Measurements from ENCODE around the gene CP.
A peak's percentile ranks its signal among the peaks of the same experiment; 100 is the strongest.

Gene CP

DNA sequence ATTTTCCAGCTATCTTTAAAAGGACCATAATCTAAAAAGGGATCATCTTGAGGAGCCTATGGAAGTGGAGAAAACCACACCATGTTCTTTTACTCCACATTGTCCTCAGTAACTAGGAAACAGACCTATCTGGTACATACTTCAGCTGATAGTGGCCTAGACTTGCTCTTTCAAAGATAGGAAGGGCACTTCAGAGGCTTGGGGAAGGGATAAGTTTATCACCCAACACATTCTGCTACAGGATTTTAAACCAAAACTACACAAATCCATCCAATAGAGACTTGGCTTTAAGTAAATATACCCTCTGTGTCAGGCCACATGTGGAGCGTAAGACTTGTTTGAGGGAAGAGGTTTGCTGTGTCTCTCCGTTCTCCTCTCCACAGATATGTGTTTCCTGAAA lies 35.4 kb downstream of the CP start:
- DNase-seq (ENCODE audit: low read depth, low spot score), result no peak

DNA sequence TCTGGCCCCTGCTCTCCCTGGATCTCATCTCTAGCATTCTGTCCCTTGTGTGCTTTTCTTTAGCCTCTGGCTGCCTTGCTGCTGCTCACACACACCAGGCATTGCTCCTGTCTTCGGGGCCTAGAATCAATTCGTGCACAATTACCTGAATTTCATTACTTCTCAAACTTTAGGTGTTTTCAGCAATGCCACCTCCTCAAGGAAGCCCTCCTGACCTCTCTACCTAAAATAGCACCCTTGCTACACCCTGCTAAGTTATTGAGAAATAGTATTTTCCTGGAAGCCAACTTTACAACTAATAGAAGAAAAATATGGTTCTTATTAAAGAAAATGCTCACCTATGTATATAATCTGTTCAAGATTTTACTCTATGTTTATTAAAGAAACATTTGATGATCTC lies 40.4 kb downstream of the CP start:
- DNase-seq (ENCODE audit: low read depth, low spot score), result no peak

DNA sequence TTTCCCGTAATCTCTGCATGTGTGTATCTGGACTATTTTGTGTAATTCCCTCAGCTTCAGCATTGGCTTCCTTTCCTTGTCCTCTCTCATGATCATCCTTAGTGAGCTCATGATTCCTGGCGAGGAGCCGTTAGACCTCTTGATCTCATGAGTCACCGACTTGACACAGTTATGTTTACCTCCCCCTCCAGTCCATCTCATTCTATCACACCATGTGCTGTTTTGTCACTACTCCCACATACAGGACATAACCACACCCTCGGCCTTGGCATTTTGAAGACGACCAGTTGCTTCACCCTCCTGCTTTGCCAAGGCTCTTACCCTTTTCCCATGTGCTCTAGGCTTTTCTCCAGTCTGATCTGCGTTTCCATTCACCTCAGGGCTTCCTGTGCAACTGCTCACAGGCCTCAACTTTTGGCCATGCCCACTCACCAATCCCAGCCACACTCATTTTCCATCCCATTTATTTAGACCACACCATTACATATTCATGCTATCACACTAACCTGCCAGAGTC lies 41.5 kb downstream of the CP start:
- no peak for DNase-seq (ENCODE audit: low read depth, low spot score)

DNA sequence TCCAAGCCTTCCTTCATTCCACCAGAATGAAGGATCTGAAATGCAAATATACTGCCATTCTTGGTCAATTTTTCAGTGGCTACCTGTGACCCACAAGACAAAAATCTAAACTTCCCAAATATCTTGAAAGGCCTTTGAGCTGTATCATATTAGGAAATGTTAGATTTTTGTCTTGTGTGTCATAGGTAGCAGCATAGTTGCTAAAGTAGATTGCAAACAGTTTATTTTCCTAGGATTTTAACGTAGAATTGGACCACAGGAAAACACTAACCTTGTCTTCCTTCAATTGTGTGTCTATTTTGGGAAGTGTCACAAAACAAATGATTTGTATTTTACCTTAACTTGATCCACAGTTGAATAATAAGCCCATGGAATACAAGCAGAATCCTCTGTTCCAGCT lies 42.4 kb downstream of the CP start:
- DNase-seq (ENCODE audit: low read depth, low spot score), result no peak

DNA sequence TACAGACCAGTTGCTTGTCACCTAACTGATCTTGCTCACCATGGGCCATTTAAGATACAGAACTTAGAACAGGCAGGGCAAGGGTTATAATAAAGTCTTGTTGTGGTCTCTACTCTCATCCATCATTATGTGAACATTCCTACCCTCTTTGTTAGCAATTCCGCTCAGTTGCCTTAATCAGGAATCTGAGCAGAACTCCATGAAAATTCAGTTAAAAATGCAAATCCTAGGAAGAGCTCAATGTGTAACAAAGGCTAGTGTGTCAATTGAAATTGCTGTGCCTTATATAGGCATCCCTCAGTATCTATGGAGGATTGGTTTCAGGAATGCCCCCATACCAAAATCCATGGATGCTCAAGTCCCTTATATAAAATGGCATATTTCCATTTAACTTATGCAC lies 44.5 kb downstream of the CP start:
- no peak for DNase-seq (ENCODE audit: low read depth, low spot score)

DNA sequence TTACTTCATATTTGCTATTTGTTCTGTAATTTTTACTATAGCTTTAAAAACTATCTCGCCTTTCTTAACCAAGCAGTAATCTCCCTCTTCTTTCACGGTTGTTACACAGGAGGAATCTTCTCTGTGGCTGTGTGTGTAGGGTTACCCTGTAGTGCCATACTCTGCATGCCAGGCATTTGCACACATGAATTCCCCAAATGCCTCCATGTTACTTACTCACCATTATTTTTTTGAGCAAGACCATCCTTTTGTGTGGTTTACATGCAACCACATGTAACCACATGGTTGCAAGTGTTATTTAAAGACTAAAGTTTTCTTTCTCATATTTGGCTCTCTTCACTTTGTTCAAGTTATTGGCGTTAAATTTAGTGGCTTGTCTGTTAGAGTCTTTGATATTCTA lies 46.7 kb downstream of the CP start:
- DNase-seq (ENCODE audit: low read depth, low spot score), result no peak

DNA sequence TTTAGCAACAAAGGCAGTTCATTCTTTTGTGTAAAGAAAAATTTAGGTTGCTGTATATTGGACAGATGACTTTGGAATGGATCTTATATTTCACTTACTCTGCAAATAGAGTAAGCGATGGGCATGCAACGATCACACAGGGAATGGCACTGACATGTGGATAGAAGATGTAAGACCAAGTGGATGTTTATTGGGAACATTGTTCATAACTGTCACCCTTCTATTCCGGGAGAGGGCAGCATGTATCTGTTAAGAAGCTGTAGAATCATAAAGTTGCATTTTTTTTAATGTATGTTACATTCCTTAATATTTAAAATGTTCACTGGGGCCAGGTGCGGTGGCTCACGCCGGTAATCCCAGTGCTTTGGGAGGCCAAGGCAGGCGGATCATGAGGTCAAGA lies 51.0 kb downstream of the CP start:
- DNase-seq (ENCODE audit: low read depth, low spot score), result no peak

DNA sequence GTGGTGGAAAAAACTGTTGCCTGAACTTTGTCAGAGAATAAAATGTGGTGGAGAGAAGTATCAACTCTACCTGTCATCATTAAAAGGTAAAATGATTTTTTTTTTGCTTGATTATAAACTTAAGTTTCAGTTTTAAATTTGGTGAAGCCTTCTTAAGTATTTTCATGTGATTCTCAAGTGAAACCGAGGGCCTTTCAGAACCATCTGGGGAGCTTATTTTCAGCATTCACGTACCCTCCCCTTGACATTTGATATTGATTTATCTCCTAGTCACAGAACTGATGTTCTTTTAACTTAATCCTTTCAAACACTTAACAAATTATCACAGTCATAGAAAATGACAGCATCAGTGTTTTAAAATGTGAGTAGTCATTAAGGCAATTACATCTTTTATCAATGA lies 53.7 kb downstream of the CP start:
- DNase-seq (ENCODE audit: low read depth, low spot score), result no peak

DNA sequence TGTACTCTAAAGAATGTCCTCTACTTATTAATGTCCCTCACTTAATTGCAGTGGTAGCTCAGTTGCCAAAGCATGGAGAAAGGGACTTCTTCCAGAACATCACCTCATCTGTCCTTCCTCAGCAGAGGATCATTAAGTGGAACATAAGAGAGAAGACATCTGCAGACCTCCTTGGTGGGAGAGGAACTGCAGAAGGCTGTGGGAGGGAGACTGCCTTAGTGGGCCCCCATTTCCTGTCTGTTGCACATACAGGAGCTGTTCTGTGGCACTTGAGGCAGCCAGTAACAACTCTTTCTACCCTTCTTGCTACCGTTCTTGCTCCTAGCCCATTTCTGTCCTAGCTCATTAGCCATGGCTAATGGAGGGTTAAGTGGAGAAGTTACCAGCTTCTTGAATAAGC lies 58.6 kb downstream of the CP start:
- DNase-seq (ENCODE audit: low read depth, low spot score), result no peak

DNA sequence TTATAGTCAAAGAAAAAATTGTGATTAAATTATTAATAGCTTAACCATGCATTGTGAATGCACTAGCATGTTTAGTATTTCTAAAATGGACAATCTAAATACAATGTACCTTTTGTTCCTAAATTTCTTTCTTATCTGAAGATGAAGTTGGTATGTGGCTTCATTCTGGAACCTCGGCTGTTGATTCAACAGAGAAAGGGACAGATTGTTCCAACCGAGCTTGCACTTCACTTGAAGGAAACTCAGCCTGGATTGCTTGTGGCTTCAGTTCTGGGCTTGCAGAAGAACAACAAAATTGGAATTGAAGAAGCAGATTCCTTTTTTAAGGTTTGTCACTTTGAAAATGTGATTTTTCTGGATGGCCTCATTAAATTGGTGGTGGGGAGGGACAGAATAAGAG lies 59.6 kb downstream of the CP start:
- DNase-seq (ENCODE audit: low read depth, low spot score), result no peak

DNA sequence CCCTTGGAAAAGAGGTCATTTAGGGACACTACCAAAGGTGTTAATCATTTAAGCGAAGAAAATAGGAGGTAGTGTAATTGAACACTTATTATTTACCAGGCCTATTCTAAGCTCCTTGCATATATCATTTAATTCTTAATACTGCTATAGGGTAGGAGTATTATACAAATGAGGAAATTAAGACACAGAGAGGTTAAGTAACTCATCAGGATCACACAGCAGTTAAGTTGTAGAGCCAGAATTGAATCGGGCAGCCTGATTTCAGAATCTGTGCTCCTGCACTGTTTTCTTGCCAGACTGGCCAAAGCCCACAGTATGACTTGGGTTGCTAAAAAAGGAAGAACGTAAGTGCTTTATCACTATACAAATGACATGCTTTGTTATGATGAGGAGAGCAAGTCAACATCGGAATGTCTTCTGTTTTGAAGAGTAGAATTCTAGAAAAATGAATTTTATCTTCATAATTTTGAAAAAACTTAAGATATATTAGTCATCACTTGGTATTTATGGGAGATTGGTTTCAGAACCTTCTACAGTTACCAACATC lies 60.8 kb downstream of the CP start:
- DNase-seq (ENCODE audit: low read depth, low spot score), result no peak

DNA sequence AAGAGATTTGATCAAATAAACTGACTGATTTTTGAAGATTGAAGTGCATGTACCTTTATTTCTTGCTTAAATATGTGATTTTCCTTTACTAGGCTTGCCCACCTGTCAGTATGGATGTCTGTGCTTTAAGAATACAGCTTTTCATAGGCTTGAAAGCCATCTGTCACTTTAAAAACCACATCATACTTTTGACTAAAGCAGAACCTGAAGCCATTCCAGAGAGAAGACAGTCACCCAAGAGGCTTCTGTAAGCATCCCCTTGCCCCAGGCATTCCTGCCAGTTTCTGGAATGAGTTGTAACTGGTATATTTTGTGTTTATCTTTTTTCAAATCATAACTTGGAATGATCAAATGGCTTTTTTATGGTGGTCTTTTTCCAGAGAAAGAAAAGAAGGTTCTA lies 68.2 kb downstream of the CP start:
- DNase-seq (ENCODE audit: low read depth, low spot score), result no peak

DNA sequence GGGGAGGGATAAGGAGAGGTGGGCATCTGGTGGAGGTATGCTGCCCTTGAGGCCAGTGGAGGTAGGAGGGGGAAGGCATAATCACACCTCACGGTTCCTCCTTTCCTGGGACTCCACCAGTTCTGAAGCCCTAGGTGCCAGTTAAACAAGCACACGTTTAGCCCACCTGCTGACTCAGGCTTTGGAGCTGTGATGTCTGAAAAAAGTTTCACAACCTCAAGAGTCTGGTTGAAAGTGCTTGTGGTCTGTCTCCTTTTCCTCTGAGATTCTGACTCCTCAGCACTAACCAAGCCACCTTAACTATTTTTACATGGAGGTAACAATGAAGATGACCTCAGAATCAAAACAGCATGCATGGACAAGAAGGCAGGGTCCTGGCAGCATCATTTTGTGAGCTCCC lies 69.2 kb downstream of the CP start:
- DNase-seq (ENCODE audit: low read depth, low spot score), result no peak

DNA sequence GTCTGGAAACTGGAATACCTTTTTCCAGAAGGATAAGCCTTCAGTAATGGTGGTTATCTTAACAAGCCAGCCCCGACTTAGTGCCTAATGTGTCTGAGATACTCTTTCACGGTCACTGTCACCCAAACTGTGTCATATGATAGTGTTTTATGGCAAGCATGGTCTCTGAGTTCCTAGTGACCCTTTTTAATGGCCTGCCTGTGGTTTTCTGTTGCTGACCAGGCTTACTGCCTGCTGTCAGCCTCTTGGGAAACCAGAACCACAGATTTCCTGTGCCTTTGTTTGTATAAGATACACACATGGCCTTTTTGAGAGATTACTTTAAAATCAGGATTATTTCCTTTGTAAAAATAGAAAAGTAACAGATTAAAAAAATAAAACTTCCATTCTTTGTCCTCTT lies 69.8 kb downstream of the CP start:
- no peak for DNase-seq (ENCODE audit: low read depth, low spot score)

DNA sequence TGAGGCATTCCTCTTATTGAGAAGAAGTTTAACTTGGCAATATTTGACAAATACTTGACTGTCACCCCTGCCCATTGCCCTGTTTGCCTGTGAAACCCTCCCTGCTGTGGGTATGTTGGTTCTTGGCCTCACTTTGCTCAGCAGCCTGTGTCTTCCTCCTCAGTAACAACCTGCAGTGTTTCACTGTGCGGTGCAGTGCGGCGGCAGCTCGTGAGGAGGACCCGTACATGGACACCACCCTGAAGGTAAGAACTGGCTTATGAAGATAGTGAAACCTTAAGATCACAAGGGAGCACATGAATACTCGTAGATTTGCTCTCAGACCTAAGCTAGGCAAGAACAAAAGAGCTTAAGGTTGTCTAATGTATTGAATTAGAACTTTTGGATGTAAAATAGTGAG lies 71.2 kb downstream of the CP start:
- no peak for DNase-seq (ENCODE audit: low read depth, low spot score)

DNA sequence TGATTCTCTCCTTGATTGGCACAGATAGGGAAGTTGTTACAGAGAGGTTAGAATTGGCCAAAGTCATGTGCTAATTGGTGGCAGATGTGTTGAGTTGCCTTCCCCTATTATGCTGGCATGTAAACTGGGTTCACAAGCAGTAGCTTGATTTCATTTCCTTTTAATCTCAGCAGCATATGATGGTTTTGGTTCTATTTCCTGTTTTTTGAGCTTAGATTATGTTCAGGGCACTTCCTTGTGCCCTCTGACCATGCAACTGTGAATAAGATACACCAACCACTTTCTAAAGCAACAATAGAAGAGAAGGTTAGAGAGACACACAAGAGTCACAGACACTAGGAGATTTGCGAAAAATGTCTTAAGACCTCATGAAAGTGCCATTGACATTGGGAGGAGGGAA lies 75.7 kb downstream of the CP start:
- DNase-seq (ENCODE audit: low read depth, low spot score), result no peak

DNA sequence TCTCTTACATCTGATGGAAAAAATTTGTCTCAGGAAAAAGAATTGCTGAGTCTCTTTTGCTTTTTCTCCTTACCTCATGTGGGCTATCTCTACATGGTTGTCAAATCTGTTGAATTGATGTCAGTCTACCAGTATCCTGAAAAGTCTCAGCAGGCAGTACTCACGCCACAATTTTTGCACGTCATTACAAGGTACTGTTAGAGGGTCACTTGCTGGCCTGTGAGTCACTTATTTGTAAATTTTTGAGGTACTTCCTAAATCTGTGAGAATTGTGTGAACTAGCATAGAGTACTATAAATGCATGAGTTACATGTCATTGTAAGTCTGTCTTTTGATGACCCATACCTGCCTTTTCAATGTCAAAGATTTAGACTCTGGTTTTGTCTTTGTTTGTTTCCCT lies 76.3 kb downstream of the CP start:
- DNase-seq (ENCODE audit: low read depth, low spot score), result no peak

DNA sequence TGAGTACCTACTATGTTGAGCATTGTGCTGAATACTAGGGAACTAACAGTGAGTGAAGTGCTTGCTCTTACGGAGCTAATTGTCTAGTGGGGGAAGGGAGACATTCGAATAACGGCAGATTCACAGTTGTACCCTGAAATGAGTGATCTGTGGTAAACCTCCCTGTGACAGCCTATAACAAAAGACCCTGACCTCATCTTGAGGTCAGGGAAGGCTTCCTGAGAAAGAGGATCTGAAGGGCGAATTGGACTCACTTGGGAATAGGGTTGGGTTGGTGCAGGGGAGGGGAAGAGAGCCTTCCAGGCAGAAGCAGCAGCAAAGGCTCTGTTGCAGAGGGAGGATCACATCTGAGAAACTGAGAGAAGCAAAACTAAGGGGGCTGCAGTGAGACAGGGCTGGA lies 78.9 kb downstream of the CP start:
- no peak for DNase-seq (ENCODE audit: low read depth, low spot score)

DNA sequence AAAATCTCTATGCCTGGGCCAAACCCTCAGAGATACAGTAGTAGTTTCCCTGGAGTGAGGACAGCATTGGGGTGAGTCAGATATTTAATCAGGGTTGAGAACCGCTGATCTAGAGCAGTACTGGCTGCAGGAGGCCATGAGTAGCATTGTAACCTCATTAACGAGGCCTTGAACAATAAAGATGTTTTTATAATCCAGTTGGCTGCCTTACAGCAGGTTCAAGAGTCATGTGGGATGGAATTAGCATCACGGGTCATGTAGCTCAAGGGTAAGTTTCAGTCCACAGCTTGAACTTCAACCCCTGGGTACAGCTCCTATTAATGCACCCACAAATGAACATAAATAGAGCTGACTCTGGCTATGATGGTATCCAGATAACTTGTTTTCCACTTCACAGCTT lies 87.1 kb downstream of the CP start:
- DNase-seq (ENCODE audit: low read depth, low spot score), result no peak

DNA sequence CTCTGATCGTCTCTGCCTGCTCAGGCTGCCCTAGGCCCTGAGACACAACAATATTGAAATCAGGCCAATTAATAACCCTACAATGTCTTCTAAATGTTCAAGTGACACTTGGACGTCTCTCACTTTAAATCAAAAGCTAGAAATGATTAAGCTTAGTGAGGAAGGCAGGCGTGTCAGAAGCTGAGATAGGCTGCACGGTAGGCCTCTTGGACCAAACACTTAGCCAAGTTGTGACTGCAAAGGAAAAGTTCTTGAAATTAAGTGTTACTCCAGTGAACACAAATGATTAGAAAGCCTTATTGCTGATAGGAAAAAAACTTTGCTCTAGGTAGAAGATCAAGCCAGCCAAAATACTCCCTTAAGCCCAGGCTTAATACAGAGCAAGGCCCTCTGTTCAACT lies 90.0 kb downstream of the CP start:
- DNase-seq (ENCODE audit: low read depth, low spot score), result no peak

DNA sequence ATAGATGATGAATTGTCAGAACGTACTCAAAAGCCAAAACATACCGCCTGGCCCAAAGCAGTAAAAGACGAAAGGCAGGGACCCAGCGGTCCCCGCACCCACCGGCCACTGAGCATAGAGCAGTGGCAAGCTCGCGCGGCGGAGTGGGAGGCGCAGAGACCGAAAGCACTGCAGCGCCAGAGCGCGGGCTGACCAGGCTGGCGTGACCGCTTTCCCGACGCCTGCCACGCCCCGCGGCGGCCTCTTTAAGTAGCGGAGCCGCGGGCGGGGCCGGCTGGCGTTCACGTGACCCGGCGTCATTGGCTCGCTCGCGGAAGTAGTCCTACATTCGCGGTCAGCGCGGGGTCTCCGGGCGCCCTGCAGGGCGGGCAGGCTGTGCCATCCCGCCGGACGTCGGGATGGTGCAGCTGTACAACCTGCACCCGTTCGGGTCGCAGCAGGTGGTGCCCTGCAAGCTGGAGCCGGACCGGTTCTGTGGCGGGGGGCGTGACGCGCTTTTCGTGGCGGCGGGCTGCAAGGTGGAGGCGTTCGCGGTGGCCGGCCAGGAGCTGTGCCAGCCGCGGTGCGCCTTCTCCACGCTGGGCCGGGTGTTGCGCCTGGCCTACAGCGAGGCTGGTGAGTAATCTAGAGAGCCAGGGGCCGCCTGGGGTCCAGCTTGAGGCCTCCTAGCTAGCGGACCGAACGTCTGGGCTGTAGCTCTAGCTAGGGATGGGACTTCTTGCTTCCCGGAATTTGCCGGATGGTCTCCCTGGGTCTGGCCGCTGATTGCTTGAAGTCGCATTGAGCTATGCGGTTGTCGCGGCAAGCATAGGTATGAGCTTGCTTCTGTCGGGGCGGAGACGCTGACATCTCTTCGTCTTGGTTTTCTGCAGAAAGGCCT lies 92.1 kb downstream of the CP start, which contains the start of gene HPS3:
Gene HPS3, plus strand, starts transcription at position 313 of the 880 bp plus-strand sequence. Its CDS starts 86 bp downstream, at position 399.
- peak; percentile 96 for DNase-seq (ENCODE audit: low read depth, low spot score)

DNA sequence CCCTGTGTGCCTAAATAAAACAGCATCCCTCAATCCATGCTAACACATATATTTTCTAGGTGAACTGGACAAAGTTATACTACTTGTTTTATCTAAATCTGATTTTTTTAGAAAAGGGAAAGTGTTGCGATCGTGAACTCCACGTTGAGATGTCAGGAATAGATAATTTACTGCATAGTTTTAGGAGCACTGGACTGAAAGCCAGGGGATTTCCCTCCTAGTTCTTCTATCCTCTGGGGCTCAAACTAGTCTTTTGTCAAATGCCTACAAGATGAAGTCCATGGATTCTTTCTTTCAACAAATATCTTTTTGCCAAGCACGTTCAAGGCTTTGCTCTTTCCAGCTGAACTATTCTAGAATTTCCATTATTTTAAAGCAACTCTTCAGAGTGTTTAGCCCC lies 92.8 kb downstream of the CP start:
- no peak for DNase-seq (ENCODE audit: low read depth, low spot score)

Data from ELF-1 (cell line).